Transverse colon (tissue), 4 donors: ENCODE measurements around the gene SOX10. TPM values are rescaled to one million over a fixed set of nuclear protein-coding genes. Genes with fewer than 3 reads are reported as not detected.

Experiments
- DNase-seq: peaks from one replicate; pipeline ENCODE4 v3.0.0-alpha.2; 2019
- H3K27ac ChIP-seq, 4 donors: fragments of 200-600 bp; sonication (generic); 2 replicates each; pipeline ENCODE4 v1.5.1; 2016 to 2018; ENCODE audit warnings: inconsistent platforms in 4 of 4
- H3K27me3 ChIP-seq: fragments of 200-600 bp; sonication (generic); 2 replicates; pipeline ENCODE4 v1.5.1; 2017; ENCODE audit warnings: inconsistent platforms
- H3K36me3 ChIP-seq, 4 donors: fragments of 200-600 bp; sonication (generic); 2 replicates each; pipeline ENCODE4 v1.5.1; 2017 to 2019; ENCODE audit warnings: inconsistent platforms in 4 of 4
- H3K4me1 ChIP-seq, 4 donors: fragments of 200-600 bp; sonication (generic); 2 replicates each; pipeline ENCODE4 v1.5.1; 2017 to 2020; ENCODE audit warnings: inconsistent platforms in 4 of 4
- H3K4me3 ChIP-seq, 4 donors: fragments of 200-600 bp; sonication (generic); 1 replicate in 1 of 4; 2 replicates in 3 of 4; pipeline versions ENCODE4 v1.5.1 to v1.6.1; 2017 to 2019; ENCODE audit warnings: inconsistent platforms in 4 of 4
- H3K9me3 ChIP-seq, 2 donors: fragments of 200-600 bp; sonication (generic); 2 replicates each; pipeline ENCODE4 v1.5.1; 2017 to 2019; ENCODE audit warnings: inconsistent platforms in 2 of 2
- EP300 ChIP-seq: sonication (generic); formaldehyde crosslinking; IDR thresholded peaks from one replicate; pipeline ENCODE4 v1.6.1; 2017; ENCODE audit warnings: antibody characterized with exemption, low read depth
- POLR2A ChIP-seq: fragments of 450-650 bp; IDR thresholded peaks from one replicate; pipeline ENCODE4 v1.6.1; 2016; ENCODE audit warnings: antibody characterized with exemption, mild to moderate bottlenecking, moderate library complexity
- POLR2AphosphoS5 ChIP-seq, 3 donors: sonication (generic); formaldehyde crosslinking; IDR thresholded peaks; one replicate each; pipeline ENCODE4 v1.6.1; 2016; ENCODE audit warnings: antibody characterized with exemption in 3 of 3
- WGBS, 2 donors: methylation state at CpG; one replicate each; pipeline ENCODE4 v1.1.5; 2018; ENCODE audit warnings: low coverage in 1 of 2; 5-methylcytosine and 5-hydroxymethylcytosine counted together
- in situ Hi-C, 4 donors: fragments of 200-750 bp; cut with MboI; loops; one replicate each; pipeline versions ENCODE4 v1.15.0 to v1.15.1; 2017; ENCODE audit warnings: low sequenced_read_pairs in 3 of 4, low pct_ligation_motif_present in 1 of 4, low pct_unique_long_range_greater_than_20kb in 1 of 4
- intact Hi-C: fragments of 100-400 bp; cut with DNase I; formaldehyde crosslinking; loops from one replicate; pipeline ENCODE4 v1.15.1; 2023; ENCODE audit warnings: low total_unique reads
- total RNA-seq, 4 donors: library from RNA; depleted of rRNA; stranded (reverse); fragments of >200 nt; gene quantifications; one replicate each; pipeline ENCODE4 v1.1.0, GENCODE V29; 2016
- TF ChIP-seq, protein P1 (sequence below), 5 experiments: fragments of 200-600 bp in 3 of 5; fragments of 450-650 bp in 2 of 5; sonication (generic) in 3 of 5; IDR thresholded peaks; 1 replicate in 2 of 5; 2 replicates in 3 of 5; pipeline ENCODE4 v1.5.1; 2016 to 2017; ENCODE audit warnings: antibody characterized with exemption in 5 of 5, inconsistent platforms in 3 of 5, mild to moderate bottlenecking in 2 of 5, moderate library complexity in 1 of 5

Gene SOX10
- total RNA-seq, 4 donors from 2014 or later: 1.2 to 4.9 (median 3.5) TPM

DNA sequence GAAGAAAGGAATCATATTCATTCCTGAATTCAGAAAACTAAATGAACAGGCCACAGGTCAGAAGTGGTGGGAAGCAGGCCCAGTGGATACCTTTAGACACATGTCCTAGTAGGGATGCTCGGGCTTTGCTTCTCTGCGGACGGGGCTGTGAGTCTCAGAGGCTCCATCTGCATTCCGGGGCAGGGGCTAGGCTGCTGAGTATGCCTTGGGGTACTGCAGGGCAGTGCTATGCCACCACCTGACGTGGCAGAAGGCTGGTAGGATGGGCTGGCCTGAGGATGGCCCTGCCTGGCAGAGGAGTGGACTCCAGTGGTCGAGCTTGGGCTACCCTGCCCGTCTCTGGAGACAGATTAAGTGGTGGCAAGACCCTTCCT is 40.5 kb downstream of the SOX10 start:
- no peak overlapping the region for H3K4me3 ChIP-seq
- no peaks in the 10 kb centered on the region for H3K4me1 ChIP-seq
- in situ Hi-C loops: no loop called here
- H3K27ac ChIP-seq: no peak overlapping the region
- intact Hi-C loops: loop anchor here (5.0 kb wide), 1 partner anchor 47 kb away; no protein-coding TSS in a partner anchor
- DNase-seq: no peak
- no peaks in the 10 kb centered on the region for H3K27me3 ChIP-seq
- TF ChIP-seq EP300 (no peak), POLR2AphosphoS5 (IDR thresholded peaks at IDR 0.05) (no peak), POLR2A (no peak)
- TF ChIP-seq, protein P1, sequence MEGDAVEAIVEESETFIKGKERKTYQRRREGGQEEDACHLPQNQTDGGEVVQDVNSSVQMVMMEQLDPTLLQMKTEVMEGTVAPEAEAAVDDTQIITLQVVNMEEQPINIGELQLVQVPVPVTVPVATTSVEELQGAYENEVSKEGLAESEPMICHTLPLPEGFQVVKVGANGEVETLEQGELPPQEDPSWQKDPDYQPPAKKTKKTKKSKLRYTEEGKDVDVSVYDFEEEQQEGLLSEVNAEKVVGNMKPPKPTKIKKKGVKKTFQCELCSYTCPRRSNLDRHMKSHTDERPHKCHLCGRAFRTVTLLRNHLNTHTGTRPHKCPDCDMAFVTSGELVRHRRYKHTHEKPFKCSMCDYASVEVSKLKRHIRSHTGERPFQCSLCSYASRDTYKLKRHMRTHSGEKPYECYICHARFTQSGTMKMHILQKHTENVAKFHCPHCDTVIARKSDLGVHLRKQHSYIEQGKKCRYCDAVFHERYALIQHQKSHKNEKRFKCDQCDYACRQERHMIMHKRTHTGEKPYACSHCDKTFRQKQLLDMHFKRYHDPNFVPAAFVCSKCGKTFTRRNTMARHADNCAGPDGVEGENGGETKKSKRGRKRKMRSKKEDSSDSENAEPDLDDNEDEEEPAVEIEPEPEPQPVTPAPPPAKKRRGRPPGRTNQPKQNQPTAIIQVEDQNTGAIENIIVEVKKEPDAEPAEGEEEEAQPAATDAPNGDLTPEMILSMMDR (IDR thresholded peaks at IDR 0.05): no peak
- 85 to 95% methylated on average over 5 to 7 of the region's 7 CpGs for WGBS, 2 donors
- peaks cover 0 to 19% (median 9%) of the 10 kb centered on the region in 4 donors for H3K36me3 ChIP-seq
- H3K9me3 ChIP-seq: no peaks in the 10 kb centered on the region

DNA sequence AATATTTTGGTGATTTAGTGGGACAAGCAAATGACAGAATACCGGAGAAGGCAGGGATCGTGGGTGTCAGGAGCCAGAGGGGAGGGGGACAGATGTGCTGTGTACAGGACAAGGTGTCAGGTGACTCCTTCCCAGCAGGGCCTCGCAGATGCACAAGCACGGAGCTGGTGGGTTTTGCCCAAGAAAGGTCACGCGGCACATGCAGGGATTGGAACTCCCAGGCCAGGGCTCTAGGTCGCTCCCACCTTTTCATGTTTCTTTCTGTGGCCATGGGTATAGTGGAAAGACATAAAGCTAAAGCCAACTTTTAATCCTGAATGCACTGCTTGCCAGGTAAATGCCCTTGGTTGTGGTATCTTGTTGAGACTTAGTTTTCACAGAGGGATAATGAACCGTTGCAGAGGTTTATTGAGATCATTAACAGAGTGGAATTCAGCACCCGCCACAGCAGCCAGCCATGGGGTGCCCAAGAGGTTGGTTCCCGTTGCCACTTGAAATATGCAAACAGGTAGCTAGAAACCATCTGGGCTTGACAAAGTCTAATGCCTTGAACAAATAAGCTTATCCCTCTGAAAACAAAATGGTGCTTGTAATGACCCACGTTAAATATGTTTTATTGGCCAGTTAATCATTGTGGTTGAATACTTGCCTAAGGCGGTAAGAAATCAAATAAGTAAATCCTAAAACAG is 41.1 kb downstream of the SOX10 start:
- Histone ChIP-seq H3K9me3 (no peaks in the 10 kb centered on the region), H3K4me3 (no peak overlapping the region), H3K36me3 (peaks cover 0 to 21% (median 9%) of the 10 kb centered on the region in 4 donors), H3K4me1 (no peaks in the 10 kb centered on the region), H3K27ac (no peak overlapping the region), H3K27me3 (no peaks in the 10 kb centered on the region)
- no peak for TF ChIP-seq POLR2A
- TF ChIP-seq EP300: no peak
- TF ChIP-seq POLR2AphosphoS5 (IDR thresholded peaks at IDR 0.05): no peak
- in situ Hi-C loops: no loop called here
- 77 to 82% methylated on average over 11 to 12 of the region's 12 CpGs for WGBS, 2 donors
- intact Hi-C loops: loop anchor here (5.0 kb wide), 1 partner anchor 46 kb away; no protein-coding TSS in a partner anchor
- DNase-seq: no peak

DNA sequence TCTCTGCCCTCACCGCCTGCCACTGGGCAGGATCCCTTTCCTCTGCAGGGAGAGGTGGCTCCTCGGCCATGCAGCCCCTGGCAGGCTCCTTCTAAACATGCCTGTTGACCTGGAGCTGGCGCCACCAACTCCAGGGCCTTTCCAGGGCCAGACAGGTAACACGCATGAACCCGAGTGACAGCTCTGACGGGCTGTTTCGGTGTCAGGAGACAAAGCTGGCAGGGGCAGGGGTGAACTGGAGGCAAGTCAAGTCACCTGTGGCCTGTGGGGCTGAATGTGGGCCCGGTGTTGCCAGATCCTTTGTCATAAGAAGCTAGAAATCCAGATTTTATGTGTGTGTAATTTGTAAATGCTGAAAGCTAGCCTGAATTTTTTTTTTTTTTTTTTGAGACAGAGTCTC is 42.2 kb downstream of the SOX10 start:
- in situ Hi-C loops (no loop called here), intact Hi-C loops (loop anchor here (5.0 kb wide), 1 partner anchor 45 kb away; no protein-coding TSS in a partner anchor)
- peaks cover 0 to 22% (median 12%) of the 10 kb centered on the region in 4 donors for H3K36me3 ChIP-seq
- WGBS, 2 donors: 93% methylated on average over 8 of the region's 8 CpGs; no CpG with 5 or more reads in 1 of the 2 donors
- H3K27me3 ChIP-seq: no peaks in the 10 kb centered on the region
- no peak for DNase-seq
- H3K4me1 ChIP-seq: no peaks in the 10 kb centered on the region
- H3K27ac ChIP-seq: no peak overlapping the region
- H3K9me3 ChIP-seq: no peaks in the 10 kb centered on the region
- no peak overlapping the region for H3K4me3 ChIP-seq
- no peak for TF ChIP-seq POLR2AphosphoS5 (IDR thresholded peaks at IDR 0.05)
- TF ChIP-seq, protein P1 (IDR thresholded peaks at IDR 0.05): no peak
- TF ChIP-seq POLR2A: no peak
- TF ChIP-seq EP300: no peak

DNA sequence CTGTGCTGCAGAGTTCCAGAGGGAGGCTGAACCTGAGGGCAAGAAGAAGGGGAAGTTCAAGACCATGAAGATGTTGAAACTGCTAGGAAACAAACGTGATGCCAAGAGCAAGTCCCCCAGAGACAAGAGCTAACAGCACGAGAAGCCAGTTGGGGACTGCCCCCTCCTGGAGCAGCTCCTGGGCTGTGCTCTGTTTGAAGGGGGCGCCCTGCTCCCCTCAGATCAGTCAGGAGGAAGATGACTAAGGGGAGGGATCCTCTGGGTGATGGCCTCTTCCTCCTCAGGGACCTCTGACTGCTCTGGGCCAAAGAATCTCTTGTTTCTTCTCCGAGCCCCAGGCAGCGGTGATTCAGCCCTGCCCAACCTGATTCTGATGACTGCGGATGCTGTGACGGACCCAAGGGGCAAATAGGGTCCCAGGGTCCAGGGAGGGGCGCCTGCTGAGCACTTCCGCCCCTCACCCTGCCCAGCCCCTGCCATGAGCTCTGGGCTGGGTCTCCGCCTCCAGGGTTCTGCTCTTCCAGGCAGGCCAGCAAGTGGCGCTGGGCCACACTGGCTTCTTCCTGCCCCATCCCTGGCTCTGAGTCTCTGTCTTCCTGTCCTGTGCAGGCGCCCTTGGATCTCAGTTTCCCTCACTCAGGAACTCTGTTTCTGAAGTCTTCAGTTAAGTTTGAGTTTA is 43.5 kb downstream of the SOX10 start:
- no peak overlapping the region for H3K4me3 ChIP-seq
- no peaks in the 10 kb centered on the region for H3K9me3 ChIP-seq
- WGBS, 2 donors: 87% methylated on average over 12 of the region's 12 CpGs; no CpG with 5 or more reads in 1 of the 2 donors
- DNase-seq: no peak
- intact Hi-C loops: loop anchor here (5.0 kb wide), 1 partner anchor 44 kb away; no protein-coding TSS in a partner anchor
- no peak overlapping the region for H3K27ac ChIP-seq
- no peaks in the 10 kb centered on the region for H3K4me1 ChIP-seq
- TF ChIP-seq POLR2A (no peak), EP300 (no peak), POLR2AphosphoS5 (IDR thresholded peaks at IDR 0.05) (no peak)
- TF ChIP-seq, protein P1 (IDR thresholded peaks at IDR 0.05): no peak
- in situ Hi-C loops: no loop called here
- peaks cover 0 to 22% (median 12%) of the 10 kb centered on the region in 4 donors for H3K36me3 ChIP-seq
- H3K27me3 ChIP-seq: no peaks in the 10 kb centered on the region
